Stimulated activated CD4-positive, alpha-beta T cell treated with anti-CD3 and anti-CD28 coated beads, TNF-alpha, amount 100 ng/mL, for 24 hours (primary cell): ENCODE results near the gene KL.

Experiments used
- DNase-seq, 3 experiments: peaks; one replicate each; pipeline ENCODE4 v3.0.0-alpha.2; 2020; ENCODE audit warnings: low read depth in 3 of 3

KL gene

DNA sequence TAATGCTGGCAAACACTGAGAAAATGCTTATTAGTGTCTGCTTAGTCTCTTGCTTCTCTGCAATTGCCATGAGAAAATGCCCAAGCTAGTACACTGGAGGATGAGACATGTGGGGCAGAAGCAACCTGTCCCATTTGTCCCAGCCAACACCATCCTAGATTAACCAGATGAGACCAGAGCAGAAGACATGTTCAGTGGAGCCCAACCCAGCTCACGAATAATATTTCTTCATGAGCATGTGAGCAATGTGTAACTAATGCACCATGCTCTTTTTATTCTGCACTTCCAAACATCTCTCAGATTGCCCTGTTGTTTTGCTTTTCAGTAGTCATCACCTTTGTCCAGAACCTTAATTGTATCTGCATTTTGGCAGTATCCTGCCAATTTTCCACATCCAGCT is 21.4 kb downstream of the KL start:
- DNase-seq: no peak

DNA sequence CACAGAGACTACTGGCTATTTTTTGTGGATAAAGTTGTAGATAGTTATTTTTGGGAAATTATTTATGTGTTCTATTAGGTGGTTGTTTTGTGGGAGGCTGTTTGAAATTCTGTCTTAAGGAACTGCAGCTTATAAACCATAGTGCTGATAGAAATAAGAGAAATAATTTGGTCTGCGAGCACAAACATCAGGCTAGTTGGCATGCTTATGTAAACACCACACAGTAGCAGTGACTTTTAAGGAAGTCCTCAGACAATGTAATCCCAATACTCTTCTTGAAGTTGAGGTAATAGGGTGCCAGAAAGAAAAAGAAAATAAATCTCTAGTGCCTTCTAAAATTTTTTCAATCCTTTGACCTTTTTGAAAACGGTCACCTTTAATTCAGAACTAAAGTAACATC is 23.9 kb downstream of the KL start:
- no peak for DNase-seq

DNA sequence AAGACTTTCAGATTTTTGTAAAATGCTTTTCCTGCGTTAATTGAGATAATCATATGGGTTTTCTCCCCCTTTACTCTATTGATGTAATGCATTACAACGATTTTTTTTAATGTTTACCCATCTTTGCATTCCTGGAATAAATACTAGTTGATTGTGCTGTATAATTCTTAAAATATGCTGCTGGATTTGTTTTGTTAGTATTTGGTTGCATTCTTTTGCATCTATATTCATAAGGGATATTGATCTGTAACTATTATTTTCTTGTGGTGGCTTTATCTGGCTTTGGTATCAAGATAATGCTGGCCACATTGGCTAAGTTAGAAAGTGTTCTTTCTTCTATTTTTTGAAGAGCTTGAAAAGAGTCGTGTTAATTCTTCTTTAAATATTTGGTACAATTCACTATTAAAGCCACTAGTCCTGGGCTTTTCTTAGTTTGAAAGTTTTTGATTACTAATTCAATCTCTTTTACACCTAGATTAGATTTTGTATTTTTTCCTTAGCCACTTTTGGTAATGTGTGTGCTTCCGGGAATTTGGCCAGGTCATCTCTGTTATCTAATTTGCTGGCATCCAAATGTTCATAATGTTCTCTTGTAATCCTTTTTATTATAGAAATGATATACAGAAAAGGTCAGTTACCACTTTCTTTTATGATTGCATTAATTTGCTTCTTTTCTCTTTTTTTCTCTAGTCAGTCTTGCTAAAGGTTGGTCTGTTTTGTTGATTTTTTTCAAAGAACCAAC is 29.8 kb downstream of the KL start:
- DNase-seq: no peak

DNA sequence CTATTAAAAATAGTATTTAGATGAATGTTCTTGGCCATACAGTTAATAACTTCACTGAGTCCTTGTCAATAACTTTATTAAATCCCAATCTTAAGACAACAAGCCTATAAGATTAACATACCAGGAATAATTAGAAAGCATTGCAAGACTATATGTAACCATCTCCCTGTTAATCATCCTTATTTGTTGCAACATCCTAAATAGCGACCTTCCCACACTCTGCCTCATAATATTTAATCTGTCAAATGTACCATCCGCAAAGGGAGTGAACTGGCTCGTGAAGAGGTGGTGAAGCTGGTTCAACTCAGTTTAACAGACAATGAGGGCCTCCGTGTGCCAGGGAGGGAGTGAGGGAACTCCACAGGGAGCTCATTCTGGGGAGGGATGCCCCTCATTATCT is 33.9 kb downstream of the KL start:
- DNase-seq: no peak

DNA sequence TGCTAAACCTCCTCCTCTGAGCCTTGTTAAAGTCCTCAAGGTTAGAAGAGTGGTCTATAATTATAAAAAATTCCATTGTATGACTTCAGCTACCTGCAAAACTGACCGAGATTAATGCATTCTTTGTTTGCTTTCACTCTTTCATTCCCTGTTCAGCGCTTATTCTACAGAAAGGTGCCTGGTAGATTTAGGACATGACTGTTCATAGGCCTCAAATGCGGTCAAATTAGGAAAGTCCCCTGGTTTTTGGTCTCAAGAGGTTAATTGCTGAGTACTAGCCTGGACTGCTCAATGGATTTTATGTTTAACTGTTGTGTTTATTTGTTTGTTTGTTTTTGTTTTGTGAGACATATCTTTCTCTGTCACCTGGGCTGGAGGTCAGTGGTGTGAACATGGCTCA is 35.4 kb downstream of the KL start:
- no peak for DNase-seq

DNA sequence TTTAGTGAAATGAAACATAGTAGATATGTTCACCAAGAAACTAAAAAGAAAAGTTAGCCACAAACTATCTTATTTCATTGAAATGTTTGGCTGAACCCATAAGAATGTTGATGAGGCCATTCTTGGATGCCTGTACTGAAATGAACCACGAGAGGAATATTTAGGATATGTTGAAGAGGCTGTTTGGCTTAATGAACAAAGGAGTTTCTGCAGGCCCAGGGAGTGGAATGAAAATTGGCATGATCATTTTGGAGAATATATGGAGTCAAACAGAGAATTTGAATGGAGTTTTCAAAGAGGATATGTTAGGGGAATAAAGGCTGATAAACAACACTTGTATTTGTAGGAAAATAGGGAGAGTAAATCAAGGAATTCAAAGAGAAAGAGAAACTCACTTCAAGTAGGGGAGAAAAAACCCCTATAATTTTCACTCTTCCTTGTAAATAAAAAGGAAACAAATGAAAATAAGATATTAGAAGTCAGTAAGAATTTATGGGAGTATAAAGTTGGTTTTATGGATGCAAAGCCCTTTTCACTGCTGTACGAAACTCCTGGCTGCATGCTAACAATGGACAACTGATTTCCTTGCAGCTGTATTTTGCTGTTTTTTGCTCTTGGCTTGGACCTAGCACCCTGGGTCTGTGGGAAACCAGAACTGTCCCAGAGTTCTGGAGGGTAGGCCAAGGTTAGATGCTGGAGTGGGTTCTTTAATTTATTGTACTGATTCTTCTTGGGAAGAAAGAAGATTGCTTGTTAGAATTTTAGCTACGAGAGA is 36.5 kb downstream of the KL start:
- DNase-seq: no peak

DNA sequence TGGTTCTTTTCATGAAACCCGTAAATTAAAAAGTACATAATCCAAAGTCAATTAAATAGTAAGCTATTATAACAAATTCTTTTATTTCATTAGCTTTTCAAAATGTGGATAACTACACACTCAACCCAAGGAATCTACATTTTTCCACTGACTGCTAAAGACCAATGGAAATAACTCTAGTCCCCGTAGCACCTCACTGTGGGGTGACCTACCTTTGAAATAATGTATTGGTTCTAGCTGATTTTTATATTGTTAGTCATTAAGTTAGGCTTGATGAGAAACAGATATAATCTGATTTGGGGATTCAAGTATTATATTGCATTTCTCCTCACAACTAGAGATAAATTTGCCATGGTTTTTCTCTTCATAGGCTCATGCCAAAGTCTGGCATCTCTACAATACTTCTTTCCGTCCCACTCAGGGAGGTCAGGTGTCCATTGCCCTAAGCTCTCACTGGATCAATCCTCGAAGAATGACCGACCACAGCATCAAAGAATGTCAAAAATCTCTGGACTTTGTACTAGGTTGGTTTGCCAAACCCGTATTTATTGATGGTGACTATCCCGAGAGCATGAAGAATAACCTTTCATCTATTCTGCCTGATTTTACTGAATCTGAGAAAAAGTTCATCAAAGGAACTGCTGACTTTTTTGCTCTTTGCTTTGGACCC is 37.3 kb downstream of the KL start:
- DNase-seq: no peak

DNA sequence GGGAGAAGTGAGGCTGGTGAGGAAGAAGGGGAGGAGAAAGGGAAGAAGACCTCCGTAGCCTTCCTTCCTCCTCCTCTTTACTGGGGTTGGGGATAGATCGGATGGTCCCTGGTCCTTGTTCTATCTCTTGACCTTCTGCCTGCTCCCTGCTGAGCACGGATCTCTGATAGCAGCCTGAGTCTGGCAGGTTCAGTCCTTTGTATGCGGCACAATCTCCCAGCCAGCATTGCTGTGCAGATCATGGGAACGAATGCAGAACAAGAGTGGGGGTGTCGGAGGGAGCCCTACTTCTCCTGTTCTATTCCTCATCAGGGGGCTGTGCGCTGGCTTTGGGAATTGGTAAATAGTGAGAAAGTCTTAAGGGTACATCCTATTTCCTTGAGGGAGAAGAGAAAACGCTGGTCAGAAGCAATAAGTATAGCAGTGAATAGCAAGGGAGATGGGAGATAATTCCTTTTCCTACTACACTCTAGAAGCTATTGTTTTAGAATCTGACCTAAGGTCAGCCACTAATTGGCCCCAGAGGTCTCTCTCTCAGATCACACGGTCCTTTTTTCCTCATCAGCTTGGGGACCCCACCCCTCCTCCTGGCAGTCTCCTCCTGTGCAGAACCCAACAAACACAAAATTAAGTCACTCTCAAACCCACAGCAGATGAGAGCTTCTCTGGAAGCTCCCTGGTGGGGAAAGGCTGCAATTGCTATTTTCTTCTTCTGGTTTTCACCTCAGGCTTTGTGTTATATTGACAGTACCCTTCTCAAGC is 41.0 kb downstream of the KL start:
- DNase-seq: no peak

DNA sequence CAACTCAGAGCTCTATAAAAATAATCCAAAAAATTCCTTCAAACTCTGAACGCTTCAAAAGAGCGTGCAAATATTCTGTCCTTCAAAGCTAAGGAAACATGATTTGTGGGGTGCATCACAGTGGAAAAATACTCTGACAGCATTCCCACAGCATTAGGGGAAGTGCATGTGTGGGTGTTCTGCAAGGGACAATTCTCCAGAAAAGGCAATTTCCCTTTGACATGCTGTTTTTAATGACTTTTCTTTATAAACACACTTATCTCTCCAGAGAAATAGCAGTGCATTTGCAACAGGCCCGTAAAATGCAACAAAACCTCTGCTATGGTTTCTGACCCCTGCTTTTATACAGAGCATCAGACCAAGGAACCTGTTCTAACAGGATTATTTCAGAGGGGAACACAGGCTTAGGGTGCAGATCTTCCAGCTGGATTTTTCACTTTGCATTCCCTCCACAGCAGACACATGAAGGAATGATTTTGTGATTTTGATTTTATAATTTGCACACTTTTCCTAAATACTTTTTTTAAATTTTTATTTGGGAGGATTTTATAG is 42.6 kb downstream of the KL start:
- DNase-seq: no peak

DNA sequence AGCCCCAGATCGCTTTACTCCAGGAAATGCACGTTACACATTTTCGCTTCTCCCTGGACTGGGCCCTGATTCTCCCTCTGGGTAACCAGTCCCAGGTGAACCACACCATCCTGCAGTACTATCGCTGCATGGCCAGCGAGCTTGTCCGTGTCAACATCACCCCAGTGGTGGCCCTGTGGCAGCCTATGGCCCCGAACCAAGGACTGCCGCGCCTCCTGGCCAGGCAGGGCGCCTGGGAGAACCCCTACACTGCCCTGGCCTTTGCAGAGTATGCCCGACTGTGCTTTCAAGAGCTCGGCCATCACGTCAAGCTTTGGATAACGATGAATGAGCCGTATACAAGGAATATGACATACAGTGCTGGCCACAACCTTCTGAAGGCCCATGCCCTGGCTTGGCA is 44.6 kb downstream of the KL start:
- no peak for DNase-seq

DNA sequence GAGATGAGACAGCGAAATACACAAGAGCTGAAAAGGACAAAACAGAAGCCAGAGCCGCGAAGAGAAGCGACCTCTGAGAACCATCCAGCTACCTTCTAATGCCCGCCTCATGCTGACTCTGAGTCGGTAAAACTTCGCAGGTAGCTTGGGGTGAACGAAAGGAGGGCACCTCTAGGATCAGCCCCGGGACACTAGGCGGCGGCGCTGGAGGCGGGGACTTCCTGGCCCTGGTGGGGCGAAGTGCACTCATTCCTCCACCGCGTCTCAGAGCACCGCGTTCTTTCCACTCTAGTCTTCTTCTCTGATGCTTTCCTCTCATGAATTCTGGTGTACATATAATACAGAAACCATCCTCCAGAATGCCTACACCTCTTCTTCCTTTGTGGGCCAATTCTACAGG is 50.1 kb downstream of the KL start:
- DNase-seq: no peak

DNA sequence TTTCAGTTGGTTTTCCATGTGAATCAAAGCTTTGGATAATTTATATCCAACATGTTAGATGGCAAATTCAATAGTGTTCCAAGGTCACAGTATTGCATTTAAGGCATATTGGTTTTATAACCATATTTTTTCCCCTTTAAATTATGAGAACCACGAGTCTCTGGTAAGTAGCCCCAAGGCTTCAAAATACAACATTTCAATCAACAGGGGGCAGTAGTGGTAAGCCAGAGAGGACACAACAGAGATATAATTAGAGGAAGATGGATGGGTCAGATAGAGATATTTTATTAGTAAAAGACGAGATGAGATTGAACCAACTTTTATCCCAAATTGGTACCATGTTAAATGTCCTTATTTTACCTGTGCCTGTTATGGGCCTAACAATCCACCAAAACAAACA is 53.1 kb downstream of the KL start:
- DNase-seq: no peak

DNA sequence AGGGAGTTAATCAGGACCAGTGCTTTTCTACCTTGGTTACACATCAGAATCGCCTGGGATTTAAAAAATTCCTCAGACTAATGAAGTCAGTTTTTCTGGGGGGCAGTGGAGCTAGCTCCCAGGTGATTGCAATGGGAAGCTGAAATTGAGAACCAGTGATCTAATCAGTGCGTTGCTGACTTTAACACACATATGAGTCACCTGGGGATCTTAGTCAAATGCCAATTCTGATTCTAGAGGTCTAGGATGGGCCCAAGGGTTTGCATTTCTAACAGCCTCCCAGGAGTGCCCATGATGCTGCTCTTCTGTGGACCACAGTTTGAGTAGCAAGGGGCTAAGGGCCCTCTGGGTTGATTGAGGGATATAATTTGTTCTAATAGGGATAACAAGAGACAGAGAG is 54.5 kb downstream of the KL start:
- no peak for DNase-seq

DNA sequence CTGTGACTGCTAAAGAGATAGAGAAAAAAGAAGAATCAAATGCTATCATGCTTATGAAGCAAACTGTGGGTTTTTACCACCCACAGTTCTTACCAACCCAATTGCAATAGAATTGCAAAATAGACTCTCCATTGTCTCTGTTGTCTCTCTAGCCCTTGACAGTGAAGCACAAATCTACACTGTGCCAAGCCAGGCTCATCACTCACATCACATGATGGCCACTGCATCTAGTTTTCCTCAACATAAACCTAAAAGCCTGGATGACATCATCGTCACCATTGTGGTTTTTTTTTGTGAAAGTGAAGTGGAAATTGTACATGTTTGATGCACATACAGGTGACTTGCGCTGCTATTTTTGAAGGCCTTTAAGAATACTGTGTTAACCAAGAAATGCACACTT is 56.1 kb downstream of the KL start:
- no peak for DNase-seq

DNA sequence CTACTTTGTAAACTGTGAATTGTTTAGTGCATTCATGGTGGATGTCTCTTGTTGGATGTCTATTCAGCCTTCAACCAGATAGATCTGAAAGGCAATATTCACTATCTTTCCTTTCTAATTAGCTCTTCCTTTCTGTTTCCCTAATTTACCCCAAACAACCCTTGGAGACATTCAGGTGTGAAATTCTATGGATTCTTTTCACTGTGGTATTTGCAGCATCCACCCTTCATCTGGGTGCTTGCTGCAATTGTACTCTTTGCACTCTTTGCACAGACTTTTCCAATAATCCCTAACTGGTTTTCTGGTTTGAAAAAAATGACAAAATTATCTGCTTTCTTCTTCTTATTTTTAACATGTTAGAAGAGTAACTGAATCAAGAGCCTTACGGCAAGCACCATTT is 56.5 kb downstream of the KL start:
- no peak for DNase-seq

DNA sequence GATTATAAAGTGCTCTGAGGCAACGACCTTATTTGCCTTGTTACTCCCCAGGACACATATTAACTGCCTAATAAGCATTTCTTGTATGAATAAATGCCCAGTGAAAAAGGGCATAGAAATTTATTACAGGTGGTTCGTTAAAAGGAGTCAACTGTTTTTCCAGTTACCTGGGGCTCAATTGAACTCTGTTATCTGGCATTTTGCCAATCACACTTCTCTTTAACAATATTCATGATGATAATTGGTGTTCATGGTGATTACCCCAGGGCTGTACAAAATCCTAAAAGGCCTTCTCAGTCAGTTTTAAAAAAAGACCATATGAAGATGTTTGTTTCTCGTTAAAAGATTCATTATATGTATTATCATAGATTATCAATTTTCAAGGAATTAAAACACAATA is 57.1 kb downstream of the KL start:
- no peak for DNase-seq

DNA sequence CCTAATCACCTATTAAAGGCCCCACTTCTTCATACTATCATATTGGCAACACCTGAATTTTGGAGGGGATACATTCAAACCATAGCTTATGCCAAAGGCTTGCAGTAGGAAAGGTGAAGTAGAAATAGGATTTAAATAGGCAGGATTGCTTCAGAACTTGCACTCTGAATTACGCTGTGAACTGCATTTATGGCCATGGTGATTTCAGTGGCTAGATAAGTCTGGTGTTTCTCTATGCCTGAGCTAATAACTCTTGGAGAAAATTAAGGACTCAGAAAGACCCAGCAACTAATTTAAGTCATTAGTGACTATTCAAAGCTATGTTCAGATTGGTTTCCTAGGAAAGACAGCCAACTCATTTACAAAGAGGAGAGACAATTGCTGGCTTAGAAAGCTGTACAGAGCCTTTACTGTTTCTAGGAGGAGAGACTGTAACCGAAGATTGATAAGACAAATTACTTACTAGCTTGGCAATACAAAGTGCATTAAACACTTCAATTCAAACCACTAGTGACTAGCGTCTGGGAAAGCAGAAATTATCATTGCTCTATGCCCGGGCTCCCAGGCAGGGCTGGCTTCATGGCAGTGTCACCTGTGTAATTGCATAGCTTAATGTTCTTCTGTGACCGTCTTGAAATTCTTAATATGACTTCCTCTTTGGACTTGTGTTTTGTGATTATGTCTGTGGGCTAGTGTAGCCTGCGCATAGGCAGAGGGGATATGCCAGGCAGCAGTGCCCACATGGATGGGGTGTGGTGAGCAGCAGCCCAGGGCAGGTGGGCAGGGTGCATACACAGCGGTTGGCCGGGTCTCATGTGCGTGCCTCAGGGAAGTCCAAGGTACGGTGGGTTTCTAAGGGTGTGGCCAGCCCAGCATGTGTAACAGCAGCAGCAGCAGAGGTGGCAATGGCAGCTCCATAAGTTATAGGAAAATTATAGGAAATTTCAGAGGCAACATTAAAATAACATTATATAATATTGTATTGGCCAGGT is 60.1 kb downstream of the KL start:
- no peak for DNase-seq

DNA sequence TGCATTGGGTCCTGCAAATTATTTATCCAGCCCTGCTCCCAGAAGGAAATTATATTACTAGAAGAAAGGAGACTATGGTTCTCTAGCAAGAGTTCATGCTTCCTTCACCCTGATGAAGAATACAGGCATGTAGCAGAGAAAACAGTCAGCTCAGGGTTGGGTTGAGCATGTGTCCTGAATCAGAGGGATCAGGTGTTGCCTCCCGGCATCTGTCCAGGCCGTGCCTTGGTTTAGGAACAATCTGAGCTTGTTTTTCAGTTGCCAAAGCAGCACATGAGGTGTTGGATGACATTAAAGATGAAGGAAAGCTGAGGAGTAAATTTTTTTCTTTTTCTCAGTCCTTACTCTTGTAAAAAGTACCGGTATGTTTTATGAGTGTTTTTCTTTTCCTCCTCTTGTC is 62.0 kb downstream of the KL start:
- DNase-seq: no peak

DNA sequence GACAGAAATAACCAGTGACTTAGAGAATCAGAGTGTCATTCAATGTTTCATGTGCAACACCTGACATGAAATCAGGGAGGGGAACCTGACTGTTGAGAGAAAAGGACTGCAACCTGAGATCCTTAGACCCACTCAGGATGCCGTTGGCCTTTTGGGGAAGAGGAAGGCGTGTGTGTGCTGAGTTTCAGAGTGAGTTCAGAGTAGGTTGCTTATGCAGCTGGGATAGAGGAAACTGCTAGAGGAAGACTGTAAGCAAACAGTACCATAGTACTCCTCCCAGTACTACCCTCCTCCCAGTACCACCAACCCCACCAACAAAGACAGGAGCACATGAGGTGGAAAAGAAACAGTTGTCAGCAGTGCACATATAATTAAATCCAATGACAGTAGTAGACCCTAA is 63.7 kb downstream of the KL start:
- no peak for DNase-seq

DNA sequence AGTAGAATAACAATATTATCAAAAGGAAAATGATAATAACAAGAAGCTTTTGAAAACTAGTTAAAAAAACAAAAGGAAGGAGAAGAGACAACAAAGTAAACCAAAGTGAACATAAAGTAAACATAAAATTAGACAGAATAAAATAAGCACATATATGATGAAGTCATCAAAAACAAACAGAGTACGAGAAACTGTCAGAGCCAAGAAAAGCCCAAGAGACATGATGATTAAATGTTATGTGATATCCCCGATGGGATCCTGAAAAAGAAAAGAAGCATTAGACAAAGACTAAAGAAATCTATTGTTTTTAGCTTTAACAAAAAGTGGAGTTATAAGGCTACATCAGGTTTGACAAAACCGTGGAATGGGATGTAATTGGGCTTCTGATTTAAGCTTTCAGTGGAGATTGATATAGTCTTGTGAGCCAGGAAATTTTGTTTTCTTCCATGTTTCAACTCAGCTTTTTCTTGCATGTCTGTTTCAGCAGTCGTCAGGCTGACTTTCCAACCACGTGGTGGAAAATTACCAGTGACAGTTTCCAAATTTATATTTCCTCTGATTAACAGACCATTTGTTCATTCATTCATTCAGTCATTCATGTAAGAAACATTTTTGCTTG is 64.9 kb downstream of the KL start:
- DNase-seq: no peak
